HG03521 (cell line): ENCODE results near the gene GPR155.

Source experiments
- ATAC-seq: cut with Tn5 transposase; IDR thresholded peaks from one replicate; pipeline ENCODE4 v1.9.1; 2021; ENCODE audit warnings: mild to moderate bottlenecking, moderate library complexity; ENCODE audit not compliant: unreplicated experiment

GPR155 gene

GRCh38 chr2:174486563-174487107, at the start of gene GPR155:
Gene GPR155, minus strand, starts transcription at chr2:174487029. Its CDS starts 5,073 bp downstream, at chr2:174481956.
- ATAC-seq = peak; percentile 23

- ATAC-seq = no peak
Measured at GRCh38 chr2:174535757-174536703, 49.2 kb upstream of the GPR155 start.

- ATAC-seq = no peak
Measured at GRCh38 chr2:174535083-174535482, 48.3 kb upstream of the GPR155 start.

GRCh38 chr2:174529916-174530315, 43.1 kb upstream of the GPR155 start:
- no peak for ATAC-seq

- ATAC-seq = no peak
Measured at GRCh38 chr2:174527959-174528358, 41.1 kb upstream of the GPR155 start.

GRCh38 chr2:174527101-174527721, 40.4 kb upstream of the GPR155 start:
- ATAC-seq = no peak

- ATAC-seq = no peak
Measured at GRCh38 chr2:174524527-174524926, 37.7 kb upstream of the GPR155 start.

- ATAC-seq = no peak
Measured at GRCh38 chr2:174522553-174522952, 35.7 kb upstream of the GPR155 start.

- no peak for ATAC-seq
Measured at GRCh38 chr2:174518395-174518794, 31.6 kb upstream of the GPR155 start.

- no peak for ATAC-seq
Measured at GRCh38 chr2:174516501-174517378, 29.9 kb upstream of the GPR155 start.

- no peak for ATAC-seq
Measured at GRCh38 chr2:174512345-174512744, 25.5 kb upstream of the GPR155 start.

GRCh38 chr2:174511580-174512260, 24.9 kb upstream of the GPR155 start:
- no peak for ATAC-seq

- ATAC-seq = no peak
Measured at GRCh38 chr2:174510583-174511189, 23.9 kb upstream of the GPR155 start.

- no peak for ATAC-seq
Measured at GRCh38 chr2:174503161-174503809, 16.5 kb upstream of the GPR155 start.

GRCh38 chr2:174499371-174499770, 12.5 kb upstream of the GPR155 start:
- no peak for ATAC-seq

GRCh38 chr2:174495365-174496012, 8.7 kb upstream of the GPR155 start:
- ATAC-seq = no peak

- ATAC-seq = peak; percentile 24
Measured at GRCh38 chr2:174493549-174494331, 6.9 kb upstream of the GPR155 start.

- peak; percentile 95 for ATAC-seq
Measured at GRCh38 chr2:174492963-174493431, 6.2 kb upstream of the GPR155 start.
